Adipose tissue (tissue), 3 donors: Measurements from ENCODE around the gene SEC24A. TPM values are rescaled to one million over a fixed set of nuclear protein-coding genes. Genes with fewer than 3 reads are reported as not detected.

Experiments
- polyA plus RNA-seq, 3 donors: library from polyadenylated mRNA; stranded (reverse); fragments of 200-250 nt; gene quantifications; one replicate each; pipeline ENCODE4 v1.2.3, GENCODE V29; 2013
- donor health status: healthy with polysubstance abuse.
- donor health status: Bipolar disorder and iron deficiency.
- donor health status: healthy.

The SEC24A gene
- polyA plus RNA-seq, 3 donors, result 6.5 to 9.4 (median 7.9) TPM

Other genes starting within 250 kb of the SEC24A start
- gene CDKN2AIPNL, start 236.9 kb upstream of the SEC24A start, polyA plus RNA-seq, result 10 to 100 TPM; 21.5 to 37.0 (median 22.4) TPM
- gene JADE2, start 123.1 kb upstream of the SEC24A start, polyA plus RNA-seq, result 10 to 100 TPM; 12.5 to 17.9 (median 13.2) TPM
- 10 to 100 TPM; 21.3 to 34.4 (median 26.7) TPM for gene SAR1B, start 16.0 kb upstream of the SEC24A start, polyA plus RNA-seq
- gene CAMLG, start 89.8 kb downstream of the SEC24A start, polyA plus RNA-seq, result 10 to 100 TPM; 18.0 to 53.4 (median 26.5) TPM
- 10 to 100 TPM; 12.7 to 19.7 (median 19.3) TPM for gene DDX46, start 110.0 kb downstream of the SEC24A start, polyA plus RNA-seq
- gene C5orf24, start 197.2 kb downstream of the SEC24A start, polyA plus RNA-seq, result 10 to 100 TPM in 2 of 3 donors, 1 to 10 TPM in 1; 9.9 to 19.8 (median 18.1) TPM
- 10 to 100 TPM; 47.5 to 62.4 (median 49.0) TPM for gene TXNDC15, start 225.6 kb downstream of the SEC24A start, polyA plus RNA-seq